K562 (cell line): ENCODE results near the gene TMED7. TPM values are rescaled to one million over a fixed set of nuclear protein-coding genes. Genes with fewer than 3 reads are reported as not detected.

Source experiments
- ATAC-seq: fragments of 200-7000 bp; cut with Tn5 transposase; 3 replicates; pipeline ENCODE4 v1.9.1; 2020; ENCODE audit warnings: moderate library complexity
- BruUV-seq: library from RNA; stranded (reverse); fragments of 400-500 nt; replicated peaks from 2 replicates; lab custom pipeline; 2021; lab: Mats Ljungman, UMichigan
- CTCF ChIA-PET: fragments of 300-600 bp; formaldehyde crosslinking; extraction: SDS; loops from one replicate; lab custom pipeline; 2021; ENCODE audit warnings: low intra/inter-chr PET ratio; lab: Yijun Ruan, JAX
- POLR2A ChIA-PET: fragments of 300-600, 350-650 bp; sonication (Branson Sonifier 250); formaldehyde crosslinking; extraction: SDS; loops from one replicate; lab custom pipeline; 2021; ENCODE audit warnings: antibody characterized with exemption, inconsistent platforms; lab: Yijun Ruan, JAX
- DNase-seq, 4 experiments: peaks; one replicate each; pipeline versions ENCODE4 v3.0.0 to v3.0.0-alpha.2; 2011 to 2018; ENCODE audit warnings: low spot score in 3 of 4, mixed read lengths in 3 of 4; ENCODE audit errors: extremely low read depth in 1 of 4
- FAIRE-seq: peaks from 2 replicates; lab custom pipeline; 2011; peaks lifted over from hg19 to GRCh38; lab: Jason Lieb, UNC
- H2AFZ ChIP-seq: 2 replicates; pipeline ENCODE4 v1.6.0; 2011; ENCODE audit warnings: low read depth, low read length, control low read depth, inconsistent platforms
- H3K27ac ChIP-seq: fragments of 200-600 bp; 3 replicates; pipeline ENCODE4 v1.8.0; 2011; ENCODE audit warnings: low read depth, mild to moderate bottlenecking, control low read depth, inconsistent platforms, low read length, moderate library complexity, mixed read lengths; ENCODE audit errors: extremely low read depth
- H3K27me3 ChIP-seq, 2 experiments: fragments of 300-600 bp in 1 of 2; 2 replicates in 1 of 2; 3 replicates in 1 of 2; pipeline versions ENCODE4 v1.6.0 to v1.8.0; 2011; ENCODE audit warnings: inconsistent platforms in 2 of 2, low read length in 2 of 2, mild to moderate bottlenecking in 1 of 2, mixed read lengths in 1 of 2, moderate library complexity in 1 of 2; ENCODE audit not compliant: control insufficient read depth in 2 of 2, insufficient read depth in 2 of 2
- H3K36me3 ChIP-seq: fragments of 300-600 bp; 3 replicates; pipeline ENCODE4 v1.8.0; 2011; ENCODE audit warnings: mild to moderate bottlenecking, low read length, inconsistent platforms; ENCODE audit not compliant: control insufficient read depth, insufficient read depth
- H3K4me1 ChIP-seq, 2 experiments: fragments of 200-600 bp in 1 of 2; replicated peaks in 1 of 2; 2 replicates in 1 of 2; 3 replicates in 1 of 2; pipeline versions ENCODE4 v1.5.1 to v1.8.0; 2011; ENCODE audit warnings: inconsistent platforms in 2 of 2, low read length in 2 of 2, mild to moderate bottlenecking in 1 of 2, mixed read lengths in 1 of 2, moderate library complexity in 1 of 2; ENCODE audit not compliant: control insufficient read depth in 2 of 2, insufficient read depth in 2 of 2
- H3K4me2 ChIP-seq: 2 replicates; pipeline ENCODE4 v1.6.1; 2011; ENCODE audit warnings: low read length, control low read depth, inconsistent platforms, mixed read lengths; ENCODE audit not compliant: insufficient read depth
- H3K4me3 ChIP-seq: fragments of 200-600 bp; sonication (generic), shearing (Covaris generic); 2 replicates; pipeline ENCODE4 v1.5.1; 2016; ENCODE audit warnings: control low read depth, inconsistent platforms
- H3K79me2 ChIP-seq: fragments of 200-600 bp; 3 replicates; pipeline ENCODE4 v1.8.0; 2011; ENCODE audit warnings: low read length, inconsistent platforms; ENCODE audit not compliant: control insufficient read depth, insufficient read depth
- H3K9ac ChIP-seq, 2 experiments: 2 replicates each; pipeline versions ENCODE4 v1.6.0 to v1.6.1; 2011; ENCODE audit warnings: low read depth in 2 of 2, low read length in 2 of 2, control low read depth in 1 of 2, inconsistent platforms in 1 of 2, mild to moderate bottlenecking in 1 of 2, mixed read lengths in 1 of 2; ENCODE audit not compliant: insufficient read depth in 1 of 2
- H3K9me1 ChIP-seq: one replicate; pipeline ENCODE4 v1.6.0; 2011; ENCODE audit warnings: inconsistent platforms, mild to moderate bottlenecking, low read length, moderate library complexity; ENCODE audit not compliant: control insufficient read depth, insufficient read depth
- H3K9me3 ChIP-seq: replicated peaks from 2 replicates; pipeline ENCODE4 v1.5.1; 2011; ENCODE audit warnings: low read depth, low read length, inconsistent platforms; ENCODE audit not compliant: control insufficient read depth, insufficient read depth
- H4K20me1 ChIP-seq: replicated peaks from 2 replicates; pipeline ENCODE4 v1.6.1; 2011; ENCODE audit warnings: low read length, inconsistent platforms, mixed read lengths; ENCODE audit not compliant: control insufficient read depth, insufficient read depth
- BRF1 ChIP-seq: IDR thresholded peaks from 3 replicates; pipeline ENCODE4 v1.6.1; 2011; ENCODE audit warnings: borderline replicate concordance, mild to moderate bottlenecking; ENCODE audit not compliant: insufficient read length; ENCODE audit errors: extremely low read depth
- CSDE1 ChIP-seq, 2 experiments: fragments of 450-650 bp; IDR thresholded peaks; 2 replicates each; pipeline ENCODE4 v1.6.1; 2016; ENCODE audit warnings: mild to moderate bottlenecking in 1 of 2
- DNMT1 ChIP-seq: fragments of 450-650 bp; IDR thresholded peaks from 2 replicates; pipeline ENCODE4 v1.6.1; 2016; ENCODE audit warnings: antibody characterized with exemption, mild to moderate bottlenecking
- ETS1 ChIP-seq: conservative IDR thresholded peaks from 2 replicates; pipeline ENCODE4 v1.6.1; 2011; ENCODE audit warnings: low read depth, mild to moderate bottlenecking, low read length; ENCODE audit not compliant: control insufficient read depth
- FOXK1 ChIP-seq: sonication (generic); formaldehyde crosslinking; IDR thresholded peaks from 2 replicates; pipeline ENCODE4 v1.8.0; 2022; ENCODE audit warnings: missing genetic modification reagents, mild to moderate bottlenecking, borderline replicate concordance
- KDM2B ChIP-seq: fragments of 250-450 bp; sonication (Bioruptor Pico); IDR thresholded peaks from 2 replicates; pipeline ENCODE4 v1.8.0; 2021; ENCODE audit warnings: mild to moderate bottlenecking, moderate library complexity
- TAF1 ChIP-seq: IDR thresholded peaks from 2 replicates; pipeline ENCODE4 v1.6.1; 2011; ENCODE audit warnings: mild to moderate bottlenecking, low read length, moderate library complexity; ENCODE audit not compliant: insufficient read depth, control insufficient read depth, severe bottlenecking; ENCODE audit errors: extremely low read depth
- ZNF398 ChIP-seq: fragments of 250-450 bp; sonication (Bioruptor Pico); IDR thresholded peaks from 2 replicates; pipeline ENCODE4 v1.8.0; 2021; ENCODE audit warnings: moderate library complexity, mild to moderate bottlenecking, inconsistent platforms
- ZNF518B ChIP-seq: fragments of 250-450 bp; sonication (Bioruptor Pico); IDR thresholded peaks from 2 replicates; pipeline ENCODE4 v1.5.0; 2021; ENCODE audit warnings: mild to moderate bottlenecking, moderate library complexity
- ZNF639 ChIP-seq, 2 experiments: fragments of 200-800 bp in 1 of 2; sonication (Bioruptor generic) in 1 of 2; sonication (generic) in 1 of 2; formaldehyde crosslinking in 1 of 2; IDR thresholded peaks in 1 of 2; conservative IDR thresholded peaks in 1 of 2; 2 replicates each; pipeline versions ENCODE4 v1.5.0 to v1.6.1; 2016 to 2020; ENCODE audit warnings: missing compliant biosample characterization in 1 of 2, missing genetic modification characterization in 1 of 2, missing genetic modification reagents in 1 of 2
- WGBS: fragments of 100-300 bp; shearing (Covaris generic); methylation state at CpG from one replicate; pipeline ENCODE4 v1.1.6; 2016; ENCODE audit warnings: low coverage, mixed read lengths; ENCODE audit not compliant: insufficient coverage; ENCODE audit errors: missing lambda C conversion rate; 5-methylcytosine and 5-hydroxymethylcytosine counted together
- in situ Hi-C: fragments of 300-500 bp; cut with MboI; formaldehyde crosslinking; loops from 4 replicates; pipeline ENCODE4 v1.15.0; 2018; ENCODE audit warnings: inconsistent platforms, mixed read lengths
- intact Hi-C: fragments of 100-400 bp; cut with micrococcal nuclease; formaldehyde crosslinking; loops from 2 replicates; pipeline ENCODE4 v1.14.2; 2022
- polyA plus RNA-seq, 8 experiments: library from polyadenylated mRNA; depleted of rRNA in 4 of 8; stranded (reverse) in 5 of 8; unstranded in 3 of 8; fragments of >200 nt; fragmentation: Nextera tagmentation in 2 of 8; fragmentation: Illumina TruSeq in 1 of 8; extraction: Ambion mirVana in 2 of 8; extraction: Trizol in 1 of 8; gene quantifications; 2 replicates each; pipeline versions ENCODE4 v1.2.1 to v1.2.3, GENCODE V29; 2011 to 2014; ENCODE audit warnings: inconsistent platforms in 1 of 8, missing spikeins in 1 of 8
- total RNA-seq, 7 experiments: library from RNA; depleted of rRNA in 6 of 7; stranded (reverse); fragments of >200 nt in 6 of 7; fragmentation: Illumina TruSeq in 2 of 7; extraction: Trizol in 2 of 7; gene quantifications; 2 replicates each; pipeline versions ENCODE4 v1.2.1 to v1.2.3, GENCODE V29; 2011 to 2021; ENCODE audit warnings: low replicate concordance in 1 of 7

TMED7 gene
- total and polyA plus RNA-seq, 9 of the 15 experiments (the other 6 are each of a cell fraction or from before 2014, with no cell fraction given): 15.9 to 93.4 (median 41.7) TPM

- CTCF ChIA-PET: no interaction called here
- no peak for DNase-seq
- no peak overlapping the region for H3K4me2 ChIP-seq
- BruUV-seq: no TSS peak
- POLR2A ChIA-PET: interaction anchor here (0.9 to 1.2 kb wide), 2 partner anchors 9 to 17 kb away, joined by 3 read pairs; no protein-coding TSS in a partner anchor
- H3K9me1 ChIP-seq: no peaks in the 10 kb centered on the region
- intact Hi-C loops (no loop called here), in situ Hi-C loops (no loop called here)
- H4K20me1 ChIP-seq: no peaks in the 10 kb centered on the region
- H3K9ac ChIP-seq: no peak overlapping the region
- no peak overlapping the region for H3K4me3 ChIP-seq
- no peak for FAIRE-seq
- no peaks in the 10 kb centered on the region for H3K9me3 ChIP-seq
- 81% methylated on average over 2 of the region's 2 CpGs for WGBS
- no peaks in the 10 kb centered on the region; a peak in 1 of 5 replicates for H3K4me1 ChIP-seq
- no peaks in the 10 kb centered on the region for H3K27me3 ChIP-seq
- H3K36me3 ChIP-seq: peaks cover 49% of the 10 kb centered on the region
- ATAC-seq: no peak; the same call in 2 of the 3 replicates
- no peak overlapping the region for H3K27ac ChIP-seq
- H3K79me2 ChIP-seq: 0 out of 3 replicates have a peak, but pooled peaks cover 20% of the 10 kb centered on the region
- no peak overlapping the region for H2AFZ ChIP-seq
- TF ChIP-seq ETS1: no peak
- TF ChIP-seq TAF1: no peak
- no peak for TF ChIP-seq BRF1
- TF ChIP-seq FOXK1 (CRISPR knock-in tag): no peak
- TF ChIP-seq ZNF398 (CRISPR knock-in tag): no peak
- TF ChIP-seq KDM2B (CRISPR knock-in tag): no peak
- TF ChIP-seq ZNF518B (CRISPR knock-in tag): no peak
- TF ChIP-seq CSDE1 (IDR thresholded peaks at IDR 0.05): no peak
- no peak for TF ChIP-seq DNMT1
- TF ChIP-seq ZNF639 (CRISPR knock-in tag; conservative IDR thresholded peaks at IDR 0.05 in 1 of 2, IDR thresholded peaks at IDR 0.05 in 1 of 2): no peak
Measured at GRCh38 chr5:115607935-115608334, 17.9 kb downstream of the TMED7 start.
